ENCODE results near the gene TNNI2.

- TF ChIP-seq CTCF (IDR thresholded peaks at IDR 0.05; ENCODE audit: poor library complexity) (no peak), EZH2 (IDR thresholded peaks at IDR 0.05; ENCODE audit: borderline replicate concordance) (no peak)
Observed at GRCh38 chr11:1869427-1870325, 30.9 kb downstream of the TNNI2 start.

Measured in hepatocyte (in vitro differentiated cells).